CD4-positive, alpha-beta T cell treated with Interleukin-4 for 4 hours (primary cell): ENCODE results near the gene KIZ.
A peak's percentile ranks its signal among the peaks of the same experiment; 100 is the strongest.
"Not testable (repeated sequence)": the region's sequence is repeated elsewhere in the genome, so short reads cannot be mapped to it uniquely, and the experiment has no call there.

Source experiments
- DNase-seq: peaks from one replicate; pipeline ENCODE4 v3.0.0-alpha.2; 2020

The KIZ gene

GRCh38 chr20:21232546-21233280 is 106.8 kb downstream of the KIZ start:
- DNase-seq: no peak

GRCh38 chr20:21234324-21234723 is 108.4 kb downstream of the KIZ start:
- DNase-seq: no peak

- DNase-seq: no peak
These were observed 109.1 kb downstream of the KIZ start for GRCh38 chr20:21234806-21235483.

- DNase-seq: peak; percentile 73
These were observed 109.9 kb downstream of the KIZ start for GRCh38 chr20:21235484-21236445.

GRCh38 chr20:21237956-21238799 is 112.3 kb downstream of the KIZ start:
- no peak for DNase-seq

- DNase-seq: no peak
These were observed 113.1 kb downstream of the KIZ start for GRCh38 chr20:21238818-21239536.

GRCh38 chr20:21240394-21240793 is 114.5 kb downstream of the KIZ start:
- DNase-seq: no peak

- no peak for DNase-seq
These were observed 115.5 kb downstream of the KIZ start for GRCh38 chr20:21241406-21241805.

- no peak for DNase-seq
These were observed 117.9 kb downstream of the KIZ start for GRCh38 chr20:21243811-21244210.

GRCh38 chr20:21244808-21245207 is 118.9 kb downstream of the KIZ start:
- DNase-seq: no peak

GRCh38 chr20:21246161-21246560 is 120.3 kb downstream of the KIZ start:
- DNase-seq: no peak

GRCh38 chr20:21247603-21248095 is 121.8 kb downstream of the KIZ start:
- not testable (repeated sequence) for DNase-seq

- no peak for DNase-seq
These were observed 125.4 kb downstream of the KIZ start for GRCh38 chr20:21251278-21251677.

GRCh38 chr20:21257192-21257591 is 131.3 kb downstream of the KIZ start:
- no peak for DNase-seq

- no peak for DNase-seq
These were observed 132.5 kb downstream of the KIZ start for GRCh38 chr20:21258411-21258810.

GRCh38 chr20:21259346-21259745 is 133.5 kb downstream of the KIZ start:
- no peak for DNase-seq

- no peak for DNase-seq
These were observed 136.9 kb downstream of the KIZ start for GRCh38 chr20:21262812-21263211.

GRCh38 chr20:21265261-21266190 is 139.6 kb downstream of the KIZ start:
- DNase-seq: no peak

- no peak for DNase-seq
These were observed 140.3 kb downstream of the KIZ start for GRCh38 chr20:21266191-21266536.

GRCh38 chr20:21269772-21270171 is 143.9 kb downstream of the KIZ start:
- no peak for DNase-seq

- DNase-seq: no peak
These were observed 144.9 kb downstream of the KIZ start for GRCh38 chr20:21270806-21271205.
